CD4-positive, alpha-beta T cell (primary cell): ENCODE data around the gene TCP11. TPM values are rescaled to one million over a fixed set of nuclear protein-coding genes. Genes with fewer than 3 reads are reported as not detected.

Source experiments
- ATAC-seq: fragments of 200-7000 bp; cut with Tn5 transposase; one replicate; pipeline ENCODE4 v1.10.0; 2022; ENCODE audit warnings: mild to moderate bottlenecking; ENCODE audit not compliant: poor library complexity
- CTCF ChIA-PET: fragments of 350-600 bp; sonication (Branson Sonifier 250); formaldehyde crosslinking; loops from one replicate; lab custom pipeline; 2021; ENCODE audit warnings: antibody characterized with exemption, inconsistent platforms; lab: Charles Lee
- POLR2A ChIA-PET: fragments of 350-600 bp; sonication (Branson Sonifier 250); formaldehyde crosslinking; loops from one replicate; lab custom pipeline; 2021; ENCODE audit warnings: antibody characterized with exemption, inconsistent platforms; lab: Charles Lee
- DNase-seq, 14 experiments: peaks; one replicate each; pipeline ENCODE4 v3.0.0-alpha.2; 2013 to 2020; ENCODE audit warnings: mixed read lengths in 2 of 14
- H3K27ac ChIP-seq, 2 donors: one replicate each; pipeline versions ENCODE4 v1.5.1 to v1.7.0; 2013; ENCODE audit warnings: low read length in 2 of 2, low read depth in 1 of 2, mild to moderate bottlenecking in 1 of 2
- H3K27me3 ChIP-seq, 2 experiments: 1 replicate in 1 of 2; 2 replicates in 1 of 2; pipeline versions ENCODE4 v1.6.1 to v1.7.0; 2013; ENCODE audit warnings: low read length in 2 of 2, control low read depth in 1 of 2, mild to moderate bottlenecking in 1 of 2, moderate library complexity in 1 of 2; ENCODE audit not compliant: insufficient read depth in 2 of 2, control insufficient read depth in 1 of 2
- H3K36me3 ChIP-seq: one replicate; pipeline ENCODE4 v1.6.1; 2013; ENCODE audit warnings: low read length, control low read depth; ENCODE audit not compliant: insufficient read depth
- H3K4me1 ChIP-seq: one replicate; pipeline ENCODE4 v1.6.1; 2013; ENCODE audit warnings: low read length, control low read depth; ENCODE audit not compliant: insufficient read depth
- H3K4me3 ChIP-seq: one replicate; pipeline ENCODE4 v1.5.1; 2013; ENCODE audit warnings: mild to moderate bottlenecking, low read length, moderate library complexity
- H3K9me3 ChIP-seq, 2 experiments: 1 replicate in 1 of 2; 2 replicates in 1 of 2; pipeline versions ENCODE4 v1.6.1 to v1.7.0; 2013; ENCODE audit warnings: low read length in 2 of 2, mild to moderate bottlenecking in 2 of 2, control low read depth in 1 of 2, moderate library complexity in 1 of 2; ENCODE audit not compliant: control insufficient read depth in 1 of 2, insufficient read depth in 1 of 2
- H3K27ac Mint-ChIP-seq: one replicate; pipeline ENCODE4 v1.8.0; 2020; ENCODE audit warnings: mixed read lengths
- H3K27me3 Mint-ChIP-seq: one replicate; pipeline ENCODE4 v1.8.0; 2021; ENCODE audit warnings: mixed read lengths
- H3K36me3 Mint-ChIP-seq: one replicate; pipeline ENCODE4 v1.8.0; 2021; ENCODE audit warnings: low read depth, mixed read lengths
- H3K4me1 Mint-ChIP-seq: one replicate; pipeline ENCODE4 v1.8.0; 2021; ENCODE audit warnings: low read depth, mixed read lengths
- H3K4me3 Mint-ChIP-seq: one replicate; pipeline ENCODE4 v1.8.0; 2020; ENCODE audit warnings: mild to moderate bottlenecking, mixed read lengths
- H3K9me3 Mint-ChIP-seq: one replicate; pipeline ENCODE4 v1.8.0; 2020; ENCODE audit warnings: mixed read lengths
- CTCF ChIP-seq: fragments of 200-600 bp; IDR thresholded peaks from one replicate; pipeline ENCODE4 v1.8.0; 2022; ENCODE audit warnings: antibody characterized with exemption, mild to moderate bottlenecking
- intact Hi-C, 2 experiments: fragments of 100-400 bp; cut with DNase I in 1 of 2; cut with micrococcal nuclease in 1 of 2; formaldehyde crosslinking; loops; one replicate each; pipeline versions ENCODE4 v1.15.1 to v1.9.0; 2023 to 2025; cut with DNase I, micrococcal nuclease
- total RNA-seq, 174 experiments: library from RNA in 2 of 174; stranded (reverse) in 2 of 174; gene quantifications; one replicate each; pipeline ENCODE4 v1.2.3 and lab custom pipeline; 2021 to 2026

The TCP11 gene
- total RNA-seq, 2 experiments from 2014 or later = not detected

GRCh38 chr6:35094183-35094582, 47.0 kb downstream of the TCP11 start:
- Mint-ChIP-seq H3K4me1 (no peaks in the 10 kb centered on the region), H3K9me3 (no peaks in the 10 kb centered on the region), H3K27ac (no peak overlapping the region), H3K36me3 (peaks cover 4% of the 10 kb centered on the region), H3K27me3 (no peaks in the 10 kb centered on the region), H3K4me3 (no peak overlapping the region)
- H3K9me3 ChIP-seq = no peaks in the 10 kb centered on the region
- no peaks in the 10 kb centered on the region for H3K4me1 ChIP-seq
- DNase-seq (no peak), ATAC-seq (no peak)
- intact Hi-C loops = no loop called here
- ChIA-PET POLR2A (no interaction called here), CTCF (no interaction called here)
- no peak overlapping the region for H3K27ac ChIP-seq
- H3K36me3 ChIP-seq = peaks cover 2% of the 10 kb centered on the region
- no peak for TF ChIP-seq CTCF
- no peaks in the 10 kb centered on the region for H3K27me3 ChIP-seq
- no peak overlapping the region for H3K4me3 ChIP-seq

- Histone ChIP-seq H3K36me3 (peaks cover 2% of the 10 kb centered on the region), H3K4me1 (no peaks in the 10 kb centered on the region), H3K27ac (no peak overlapping the region), H3K4me3 (no peak overlapping the region), H3K27me3 (no peaks in the 10 kb centered on the region), H3K9me3 (no peaks in the 10 kb centered on the region)
- ChIA-PET POLR2A (no interaction called here), CTCF (no interaction called here)
- no peak for DNase-seq
- no peaks in the 10 kb centered on the region for H3K27me3 Mint-ChIP-seq
- H3K27ac Mint-ChIP-seq = no peak overlapping the region
- intact Hi-C loops = no loop called here
- no peak for ATAC-seq
- H3K4me3 Mint-ChIP-seq = no peak overlapping the region
- peaks cover 5% of the 10 kb centered on the region for H3K36me3 Mint-ChIP-seq
- TF ChIP-seq CTCF = no peak
- no peaks in the 10 kb centered on the region for H3K9me3 Mint-ChIP-seq
- no peaks in the 10 kb centered on the region for H3K4me1 Mint-ChIP-seq
Measured at GRCh38 chr6:35093783-35094182, 47.4 kb downstream of the TCP11 start.

GRCh38 chr6:35093118-35093445, 48.1 kb downstream of the TCP11 start:
- DNase-seq (no peak), ATAC-seq (no peak)
- H3K9me3 ChIP-seq = no peaks in the 10 kb centered on the region
- no peak for TF ChIP-seq CTCF
- H3K4me3 Mint-ChIP-seq = no peak overlapping the region
- peaks cover 3% of the 10 kb centered on the region for H3K36me3 ChIP-seq
- H3K27ac ChIP-seq = no peak overlapping the region
- no peaks in the 10 kb centered on the region for H3K4me1 Mint-ChIP-seq
- intact Hi-C loops = no loop called here
- H3K4me1 ChIP-seq = no peaks in the 10 kb centered on the region
- no peak overlapping the region for H3K4me3 ChIP-seq
- POLR2A ChIA-PET = no interaction called here
- peaks cover 12% of the 10 kb centered on the region for H3K36me3 Mint-ChIP-seq
- CTCF ChIA-PET = no interaction called here
- no peaks in the 10 kb centered on the region for H3K27me3 ChIP-seq
- H3K27ac Mint-ChIP-seq = no peak overlapping the region
- no peaks in the 10 kb centered on the region for H3K9me3 Mint-ChIP-seq
- H3K27me3 Mint-ChIP-seq = no peaks in the 10 kb centered on the region
